Osteoblast (primary cell): ENCODE results near the gene SMTN. TPM values are rescaled to one million over a fixed set of nuclear protein-coding genes. Genes with fewer than 3 reads are reported as not detected.

Source experiments
- DNase-seq: peaks from one replicate; pipeline ENCODE4 v3.0.0; 2011; ENCODE audit warnings: low spot score, mixed read lengths; ENCODE audit not compliant: insufficient read length; ENCODE audit errors: missing footprints
- H2AFZ ChIP-seq: 2 replicates; pipeline ENCODE4 v1.6.0; 2011; ENCODE audit warnings: mild to moderate bottlenecking, low read length
- H3K27ac ChIP-seq: 2 replicates; pipeline ENCODE4 v1.5.1; 2011; ENCODE audit warnings: mild to moderate bottlenecking, low read depth, low read length, moderate library complexity
- H3K27me3 ChIP-seq: 2 replicates; pipeline ENCODE4 v1.6.0; 2012; ENCODE audit warnings: mild to moderate bottlenecking, control low read depth, inconsistent platforms, low read length, moderate library complexity; ENCODE audit not compliant: insufficient read depth
- H3K36me3 ChIP-seq: 2 replicates; pipeline ENCODE4 v1.5.1; 2011; ENCODE audit warnings: mild to moderate bottlenecking, low read length, control low read depth, moderate library complexity; ENCODE audit not compliant: insufficient read depth
- H3K4me1 ChIP-seq: 2 replicates; pipeline ENCODE4 v1.5.1; 2011; ENCODE audit warnings: mild to moderate bottlenecking, low read length, control low read depth, moderate library complexity; ENCODE audit not compliant: insufficient read depth
- H3K4me2 ChIP-seq: 2 replicates; pipeline ENCODE4 v1.6.0; 2011; ENCODE audit warnings: mild to moderate bottlenecking, low read length; ENCODE audit not compliant: insufficient read depth
- H3K4me3 ChIP-seq: fragments of 200-600 bp; sonication (generic); 3 replicates; pipeline ENCODE4 v1.5.1; 2012; ENCODE audit warnings: mild to moderate bottlenecking, low read length, inconsistent platforms; ENCODE audit not compliant: insufficient read depth
- H3K79me2 ChIP-seq: 2 replicates; pipeline ENCODE4 v1.6.0; 2012; ENCODE audit warnings: mild to moderate bottlenecking, low read length, control low read depth, inconsistent platforms; ENCODE audit not compliant: insufficient read depth
- H3K9me3 ChIP-seq: 2 replicates; pipeline ENCODE4 v1.5.1; 2011; ENCODE audit warnings: low read depth, low read length, control low read depth
- H4K20me1 ChIP-seq: 2 replicates; pipeline ENCODE4 v1.6.0; 2012; ENCODE audit warnings: mild to moderate bottlenecking, low read length, control low read depth; ENCODE audit not compliant: insufficient read depth
- CTCF ChIP-seq: IDR thresholded peaks from 2 replicates; pipeline ENCODE4 v1.5.1; 2011; ENCODE audit warnings: mild to moderate bottlenecking, low read depth, low read length, moderate library complexity; ENCODE audit errors: extremely low read depth
- total RNA-seq: library from RNA; depleted of rRNA; stranded (reverse); fragments of >200 nt; gene quantifications from 2 replicates; pipeline ENCODE4 v1.2.3, GENCODE V29; 2012

The SMTN gene
- total RNA-seq, 1 donor, result 31.5 TPM

GRCh38 chr22:31085493-31085824 is 4.3 kb downstream of the SMTN start:
- H3K4me1 ChIP-seq, result peaks cover 35% of the 10 kb centered on the region
- no peak overlapping the region for H2AFZ ChIP-seq

GRCh38 chr22:31085928-31086327 is 4.8 kb downstream of the SMTN start:
- Histone ChIP-seq H3K4me3 (peak overlapping the region; percentile 95), H3K27ac (peak overlapping the region; percentile 61), H3K4me2 (peak overlapping the region; percentile 93), H4K20me1 (peaks cover 62% of the 10 kb centered on the region), H3K79me2 (peaks cover 93% of the 10 kb centered on the region), H3K27me3 (no peaks in the 10 kb centered on the region), H3K4me1 (peaks cover 31% of the 10 kb centered on the region), H2AFZ (no peak overlapping the region), H3K9me3 (no peaks in the 10 kb centered on the region), H3K36me3 (peaks cover 63% of the 10 kb centered on the region)
- peak; percentile 54 for DNase-seq
- no peak for TF ChIP-seq CTCF

More at GRCh38 chr22:31085493-31085824, 4.3 kb downstream of the SMTN start:
- Histone ChIP-seq H4K20me1 (peaks cover 61% of the 10 kb centered on the region), H3K27me3 (no peaks in the 10 kb centered on the region), H3K4me2 (peak overlapping the region; percentile 93), H3K27ac (peak overlapping the region; percentile 61), H3K79me2 (peaks cover 89% of the 10 kb centered on the region), H3K9me3 (no peaks in the 10 kb centered on the region), H3K36me3 (peaks cover 58% of the 10 kb centered on the region), H3K4me3 (peak overlapping the region; percentile 95)
- no peak for TF ChIP-seq CTCF
- DNase-seq, result peak; percentile 68

DNA sequence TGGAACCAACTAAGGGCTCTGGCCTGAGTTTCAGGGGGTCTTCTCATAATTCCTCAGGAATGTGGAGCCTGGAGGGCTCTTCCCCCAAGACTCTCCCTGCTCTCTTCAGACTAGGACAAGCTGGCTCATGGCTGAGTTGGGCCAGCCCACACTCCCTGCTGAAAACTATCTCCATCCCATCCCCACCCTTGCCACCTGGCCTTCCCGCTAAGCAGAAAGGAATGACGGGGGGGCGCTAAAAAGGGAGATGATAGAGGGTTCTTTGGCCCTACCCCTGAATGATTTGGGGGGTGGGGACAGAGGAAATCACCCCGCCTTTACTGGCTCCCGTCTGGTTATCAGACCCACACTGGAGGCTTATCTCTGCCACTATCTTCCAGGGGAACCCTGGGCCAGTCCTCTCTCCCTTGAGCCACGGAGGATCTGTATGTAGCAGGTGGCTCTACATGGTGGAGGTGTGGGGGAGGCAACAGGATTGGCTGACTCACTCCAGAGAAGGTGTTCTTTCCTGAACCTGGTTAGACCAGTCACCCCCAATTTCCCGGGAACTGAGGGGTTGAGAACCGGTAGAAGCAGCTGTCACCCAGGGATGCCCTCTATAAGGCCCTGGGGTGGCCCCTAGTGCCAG is 5.7 kb downstream of the SMTN start:
- DNase-seq, result peak; percentile 82
- H3K4me3 ChIP-seq, result no peak overlapping the region
- peaks cover 95% of the 10 kb centered on the region for H3K79me2 ChIP-seq
- no peak overlapping the region for H2AFZ ChIP-seq
- peaks cover 65% of the 10 kb centered on the region for H4K20me1 ChIP-seq
- H3K9me3 ChIP-seq, result no peaks in the 10 kb centered on the region
- TF ChIP-seq CTCF, result no peak
- H3K27me3 ChIP-seq, result no peaks in the 10 kb centered on the region
- H3K27ac ChIP-seq, result no peak overlapping the region
- H3K36me3 ChIP-seq, result peaks cover 72% of the 10 kb centered on the region
- H3K4me1 ChIP-seq, result peaks cover 31% of the 10 kb centered on the region
- H3K4me2 ChIP-seq, result no peak overlapping the region

- DNase-seq, result peak; percentile 62
- no peak overlapping the region for H3K27ac ChIP-seq
- peaks cover 93% of the 10 kb centered on the region for H3K79me2 ChIP-seq
- H2AFZ ChIP-seq, result no peak overlapping the region
- H3K36me3 ChIP-seq, result peaks cover 82% of the 10 kb centered on the region
- no peaks in the 10 kb centered on the region for H3K27me3 ChIP-seq
- no peak overlapping the region for H3K4me2 ChIP-seq
- no peak for TF ChIP-seq CTCF
- H3K4me1 ChIP-seq, result peaks cover 26% of the 10 kb centered on the region
- H4K20me1 ChIP-seq, result peaks cover 64% of the 10 kb centered on the region
- no peaks in the 10 kb centered on the region for H3K9me3 ChIP-seq
- no peak overlapping the region for H3K4me3 ChIP-seq
These were observed 6.7 kb downstream of the SMTN start for GRCh38 chr22:31087744-31088215.
